ENCODE results near the gene SESTD1. TPM values are rescaled to one million over a fixed set of nuclear protein-coding genes. Genes with fewer than 3 reads are reported as not detected.

SESTD1 gene
- total and polyA plus RNA-seq, 2 of the 8 experiments (the other 6 are each of a cell fraction or from before 2014, with no cell fraction given), result 5.2 to 49.6 TPM

GRCh38 chr2:179270689-179271088 lies 6.1 kb upstream of the SESTD1 start (continued):
- TF ChIP-seq CBX8 (IDR thresholded peaks at IDR 0.05; ENCODE audit: borderline replicate concordance, low read depth, low read length), result no peak
- no peak for TF ChIP-seq RFX5 (IDR thresholded peaks at IDR 0.05; ENCODE audit: borderline replicate concordance, low read depth, low read length)
